NCI-H82 treated with DMSO at 0.1 percent for 48 hours (cell line): ENCODE data around the gene AFF2.

Experiments
- DNase-seq: peaks from one replicate; lab custom pipeline; 2025; ENCODE audit not compliant: unreplicated experiment; lab: John Stamatoyannopoulos, UW

Gene AFF2

GRCh38 chrX:148995661-148996060 lies 495.2 kb downstream of the AFF2 start:
- no peak for DNase-seq

- no peak for DNase-seq
Observed at GRCh38 chrX:149002320-149002719, 501.9 kb downstream of the AFF2 start.

- no peak for DNase-seq
Observed at GRCh38 chrX:149003863-149004660, 503.6 kb downstream of the AFF2 start.

- DNase-seq = no peak
Observed at GRCh38 chrX:149004936-149005335, 504.5 kb downstream of the AFF2 start.

- no peak for DNase-seq
Observed at GRCh38 chrX:149006235-149006634, 505.8 kb downstream of the AFF2 start.

GRCh38 chrX:149007423-149007822 lies 507.0 kb downstream of the AFF2 start:
- DNase-seq = no peak

GRCh38 chrX:149010013-149010852 lies 509.8 kb downstream of the AFF2 start:
- no peak for DNase-seq

GRCh38 chrX:149010853-149011224 lies 510.4 kb downstream of the AFF2 start:
- no peak for DNase-seq

GRCh38 chrX:149013081-149013480 lies 512.7 kb downstream of the AFF2 start:
- DNase-seq = no peak

GRCh38 chrX:149021159-149021558 lies 520.7 kb downstream of the AFF2 start:
- no peak for DNase-seq

- DNase-seq = no peak
Observed at GRCh38 chrX:149022485-149022884, 522.1 kb downstream of the AFF2 start.

DNA sequence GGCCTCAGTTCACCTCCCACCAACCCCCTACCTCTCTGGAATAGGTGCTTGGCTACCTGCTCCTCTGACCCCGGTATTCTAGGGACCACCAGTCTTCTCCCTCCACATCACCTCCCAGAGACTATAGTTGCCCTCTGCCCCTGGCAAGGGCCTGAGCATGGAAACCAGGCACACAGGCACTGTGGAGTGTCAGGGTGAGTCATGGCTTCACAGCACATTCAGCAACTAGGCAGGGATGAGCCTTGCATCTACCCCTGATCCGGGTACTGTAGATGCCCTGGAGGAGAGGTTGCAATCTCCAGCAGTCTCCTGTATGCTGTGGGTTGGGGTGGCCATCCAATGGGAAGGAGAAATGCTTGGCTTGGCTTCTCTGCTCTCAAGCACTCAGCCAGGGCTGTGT lies 532.0 kb downstream of the AFF2 start:
- no peak for DNase-seq

GRCh38 chrX:149036086-149036485 lies 535.7 kb downstream of the AFF2 start:
- DNase-seq = no peak

DNA sequence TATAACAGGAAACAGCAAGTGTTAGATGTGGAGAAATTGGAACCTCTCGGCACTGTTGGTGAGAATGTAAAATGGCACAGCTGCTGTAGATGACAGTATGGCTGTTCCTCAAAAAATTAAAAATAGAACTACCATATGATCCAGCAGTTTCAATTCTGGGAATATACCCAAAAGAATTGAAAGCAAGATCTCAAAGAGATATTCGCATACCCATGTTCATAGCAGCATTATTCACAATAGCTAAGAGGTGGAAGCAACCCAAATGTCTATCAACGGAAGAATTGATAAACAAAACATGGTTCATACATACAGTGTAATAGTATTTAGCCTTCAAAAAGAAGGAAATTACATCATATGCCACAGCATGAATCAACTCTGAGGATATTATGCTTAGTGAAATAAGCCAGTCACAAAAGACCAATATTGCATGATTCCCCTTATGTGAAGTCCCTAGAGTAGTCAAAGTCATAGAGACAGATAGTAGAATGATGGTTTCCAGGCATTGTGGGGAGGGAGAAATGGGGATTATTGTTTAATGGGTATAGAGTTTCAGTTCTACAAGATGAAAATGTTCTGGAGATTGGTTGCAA lies 537.0 kb downstream of the AFF2 start:
- DNase-seq = no peak

- DNase-seq = no peak
Observed at GRCh38 chrX:149039057-149039456, 538.6 kb downstream of the AFF2 start.

- peak; percentile 0 for DNase-seq
Observed at GRCh38 chrX:149040873-149041535, 540.6 kb downstream of the AFF2 start.

DNA sequence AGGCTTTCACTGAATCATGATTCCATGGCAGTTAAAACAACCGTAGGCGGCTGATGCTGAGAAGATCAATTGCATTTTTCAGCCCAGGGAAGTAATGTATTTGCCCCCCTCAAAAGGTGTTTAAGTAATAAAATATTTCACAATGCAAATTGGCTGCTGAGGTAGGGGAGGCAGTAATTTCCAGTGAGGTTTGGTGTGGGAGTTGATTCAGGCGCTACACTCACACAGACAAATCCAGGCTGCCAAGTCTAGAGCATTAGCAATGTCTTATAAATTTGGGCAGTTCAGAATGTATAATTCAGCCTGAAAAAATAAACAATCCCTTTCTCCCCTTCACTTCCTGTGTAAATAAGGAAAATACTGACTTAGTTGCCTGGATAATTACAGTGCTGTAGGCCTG lies 543.0 kb downstream of the AFF2 start:
- DNase-seq = no peak

GRCh38 chrX:149044471-149044870 lies 544.1 kb downstream of the AFF2 start:
- no peak for DNase-seq

GRCh38 chrX:149045645-149046210 lies 545.3 kb downstream of the AFF2 start:
- no peak for DNase-seq
